GM19193 (cell line): Measurements from ENCODE around the gene STRA8.

Experiments
- POLR2A ChIP-seq: IDR thresholded peaks from 4 replicates; pipeline ENCODE4 v1.6.1; 2011; ENCODE audit not compliant: insufficient read depth, insufficient read length; ENCODE audit errors: extremely low read depth

Gene STRA8

DNA sequence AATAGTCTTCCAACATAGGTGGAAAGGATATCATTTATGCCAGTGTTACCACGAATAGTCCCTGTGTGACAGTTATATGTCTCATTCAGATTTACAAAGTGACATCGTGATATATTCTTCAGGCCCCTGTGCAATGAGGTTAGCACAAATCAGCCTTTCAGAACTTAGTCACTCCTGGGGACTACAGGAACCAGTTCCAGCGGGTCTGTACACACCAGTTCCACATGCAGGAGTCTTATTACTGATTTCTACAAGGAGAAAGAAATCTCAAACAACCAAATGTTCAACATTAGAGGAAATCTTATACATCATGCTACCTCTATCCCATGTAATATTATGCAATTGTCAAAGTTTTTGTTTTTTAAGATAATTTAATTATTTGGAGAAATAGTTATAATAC, 17.9 kb upstream of the STRA8 start:
- no peak for TF ChIP-seq POLR2A

DNA sequence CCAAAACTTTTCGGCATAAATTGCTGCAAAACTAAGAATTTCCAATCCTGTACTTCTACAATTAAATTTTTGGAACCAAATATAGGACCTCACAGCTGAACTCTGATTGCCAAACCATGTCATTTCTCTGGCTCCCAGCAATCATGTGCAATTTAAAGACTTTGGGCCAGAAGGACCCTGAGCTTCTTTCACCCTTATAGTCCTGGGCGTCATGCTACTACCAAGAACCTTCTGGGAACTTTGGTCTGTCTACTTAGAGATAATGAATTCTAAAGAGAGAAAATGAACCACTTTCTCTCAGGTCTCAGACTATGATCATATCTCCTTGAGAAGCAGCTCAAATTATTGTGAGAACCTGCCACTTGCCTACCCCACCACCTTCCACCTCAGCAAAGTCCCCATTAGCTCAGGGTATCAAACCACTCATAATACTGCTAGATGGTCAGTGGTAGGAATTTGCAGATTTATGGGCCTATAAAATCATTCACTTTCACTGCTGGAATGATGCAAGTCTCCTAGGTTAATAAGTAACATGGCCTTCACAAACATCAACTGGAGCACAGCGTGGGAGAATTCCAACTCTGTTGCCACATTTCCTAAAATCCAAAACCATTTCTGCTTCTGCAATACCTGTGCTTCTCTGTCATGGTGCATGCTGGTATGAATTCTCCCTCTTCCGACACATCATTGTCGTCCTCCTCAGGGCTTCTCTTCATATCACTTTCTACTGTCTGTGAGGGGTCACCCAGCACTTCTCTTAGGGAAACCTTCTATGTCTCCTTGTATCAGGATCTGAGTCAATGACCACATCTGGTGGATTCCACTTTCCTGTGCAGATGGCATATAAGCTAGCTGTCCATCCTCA, 15.8 kb upstream of the STRA8 start:
- no peak for TF ChIP-seq POLR2A

DNA sequence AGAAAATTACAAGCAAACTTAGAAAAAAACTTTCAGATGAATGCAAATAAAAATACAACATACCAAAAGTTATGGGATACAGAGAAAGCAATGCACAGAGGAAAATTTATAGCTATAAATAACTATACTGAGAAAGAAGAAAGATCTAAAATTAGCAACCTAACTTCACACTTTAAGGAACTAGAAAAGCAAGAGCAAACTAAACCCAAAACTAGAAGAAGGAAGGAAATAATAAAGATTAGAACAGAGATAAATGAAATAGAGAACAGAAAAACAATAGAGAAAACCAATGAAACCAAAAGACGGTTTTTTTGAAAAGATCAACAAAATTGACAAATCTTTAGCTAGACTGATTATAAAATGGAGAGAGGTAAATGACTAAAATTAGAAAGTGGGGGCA, 9.6 kb upstream of the STRA8 start:
- no peak for TF ChIP-seq POLR2A

DNA sequence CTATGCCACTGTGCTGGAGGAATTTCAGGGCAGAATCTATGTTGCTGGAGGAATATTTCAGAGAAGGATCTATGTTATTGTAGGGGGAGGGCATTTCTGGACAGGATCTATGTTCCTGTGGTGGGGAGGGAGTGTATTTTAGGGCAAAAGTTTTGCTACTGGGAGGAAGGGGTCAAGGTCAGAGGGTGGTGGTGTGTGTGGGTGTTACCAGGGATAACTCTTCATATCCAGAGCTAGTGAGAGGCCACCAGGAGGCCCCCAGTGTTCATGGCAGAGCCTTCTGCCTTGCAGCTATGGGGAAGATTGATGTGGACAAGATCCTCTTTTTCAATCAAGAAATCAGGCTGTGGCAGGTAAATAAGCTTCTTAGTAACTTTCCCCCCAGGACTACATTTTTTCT, 2.0 kb upstream of the STRA8 start:
- no peak for TF ChIP-seq POLR2A

DNA sequence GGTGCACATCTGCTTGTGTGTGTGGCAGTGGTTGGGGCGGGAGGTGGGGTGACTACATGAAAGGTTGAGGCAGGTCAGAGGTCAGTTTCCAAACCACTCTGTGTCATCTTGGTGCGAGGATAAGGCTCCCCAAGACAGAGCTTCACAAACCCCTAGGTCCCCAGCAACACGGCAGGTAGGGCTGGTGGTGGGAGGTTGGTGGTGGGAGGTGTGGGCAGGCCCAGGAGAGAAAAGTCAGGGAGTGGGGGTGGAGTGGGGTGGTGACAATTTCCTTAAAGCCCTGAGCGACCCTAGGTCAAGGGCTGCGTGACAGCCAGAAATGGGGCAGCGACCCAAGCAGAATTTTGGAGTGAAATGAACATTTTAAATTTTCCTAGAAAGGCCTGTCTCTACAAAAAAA, 1.6 kb upstream of the STRA8 start:
- TF ChIP-seq POLR2A = no peak

DNA sequence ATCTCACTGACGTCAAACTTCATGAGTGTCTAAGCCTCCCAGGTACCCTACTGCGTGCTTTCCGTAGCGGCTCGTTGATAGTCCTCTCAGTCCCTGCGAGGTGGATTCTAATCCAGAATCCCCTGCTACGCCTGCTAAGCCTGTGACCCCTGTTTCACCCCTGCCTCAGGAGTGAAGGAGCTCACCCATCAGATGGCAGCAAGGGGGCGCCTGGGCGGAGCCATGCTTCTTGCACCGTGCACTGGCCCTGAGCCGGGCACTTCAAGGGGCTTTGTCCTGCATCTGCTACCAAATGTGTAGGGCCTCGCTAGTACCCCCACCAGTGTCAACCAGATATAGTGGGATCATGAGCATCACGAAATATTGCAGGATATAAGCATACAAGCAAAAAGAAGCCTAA, 918 bp upstream of the STRA8 start:
- TF ChIP-seq POLR2A = no peak

DNA sequence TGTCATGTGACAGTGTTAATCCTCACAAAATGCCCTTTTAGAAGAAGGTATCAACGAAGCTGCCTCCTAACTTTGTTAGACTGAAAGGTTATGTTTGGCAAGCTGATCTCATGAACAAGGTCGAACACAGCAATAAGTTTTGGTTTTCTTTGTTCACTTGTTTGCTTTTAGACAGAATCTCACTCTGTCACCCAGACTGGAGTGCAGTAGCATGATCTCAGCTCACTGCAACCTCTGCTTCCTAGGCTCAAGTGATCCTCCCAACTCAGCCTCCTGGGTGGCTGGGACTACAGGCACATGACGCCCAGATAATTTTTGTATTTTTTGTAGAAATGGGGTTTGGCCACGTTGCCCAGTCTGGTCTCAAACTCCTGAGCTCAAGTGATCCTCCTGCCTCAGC, 1.1 kb downstream of the STRA8 start:
- TF ChIP-seq POLR2A = no peak

- TF ChIP-seq POLR2A = no peak
Measured at GRCh38 chr7:135235841-135236240, 2.2 kb downstream of the STRA8 start.

DNA sequence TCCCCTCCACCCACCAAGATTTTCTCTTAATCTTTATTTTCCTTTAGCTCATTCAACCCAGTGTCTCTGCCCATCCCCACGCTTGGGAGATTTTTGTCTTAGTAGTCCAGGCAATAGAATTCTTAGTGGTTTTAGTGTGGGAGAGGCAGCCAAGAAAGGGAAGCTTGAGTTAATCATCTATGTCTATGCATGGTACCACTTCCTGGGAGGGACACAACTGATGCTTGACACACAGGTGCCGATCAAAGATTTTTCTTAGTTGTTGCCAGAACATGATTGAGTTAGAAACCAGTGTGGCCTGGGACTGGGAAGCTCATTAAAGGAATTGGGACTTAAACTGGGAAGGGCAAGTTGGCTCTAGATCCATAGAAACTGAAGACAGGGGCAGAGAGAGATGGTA, 3.1 kb downstream of the STRA8 start:
- no peak for TF ChIP-seq POLR2A

GRCh38 chr7:135238112-135238744, 4.6 kb downstream of the STRA8 start:
- TF ChIP-seq POLR2A = no peak

- TF ChIP-seq POLR2A = no peak
Measured at GRCh38 chr7:135239263-135239662, 5.6 kb downstream of the STRA8 start.

DNA sequence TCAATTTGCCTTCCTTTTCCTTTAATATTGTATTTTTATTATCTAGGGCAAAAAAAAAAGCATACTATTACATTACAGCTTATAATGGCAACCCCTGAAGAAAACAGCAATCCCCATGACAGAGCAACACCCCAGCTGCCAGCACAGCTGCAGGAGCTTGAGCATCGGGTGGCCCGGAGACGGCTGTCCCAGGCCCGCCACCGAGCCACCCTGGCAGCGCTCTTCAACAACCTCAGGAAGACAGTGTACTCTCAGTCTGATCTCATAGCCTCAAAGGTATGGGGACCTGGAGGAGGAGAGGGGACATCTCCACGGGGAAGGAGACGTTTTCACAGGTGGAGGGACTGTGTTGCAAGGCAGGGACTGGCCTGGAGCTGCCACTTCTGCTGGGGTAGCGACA, 6.8 kb downstream of the STRA8 start:
- TF ChIP-seq POLR2A = no peak

DNA sequence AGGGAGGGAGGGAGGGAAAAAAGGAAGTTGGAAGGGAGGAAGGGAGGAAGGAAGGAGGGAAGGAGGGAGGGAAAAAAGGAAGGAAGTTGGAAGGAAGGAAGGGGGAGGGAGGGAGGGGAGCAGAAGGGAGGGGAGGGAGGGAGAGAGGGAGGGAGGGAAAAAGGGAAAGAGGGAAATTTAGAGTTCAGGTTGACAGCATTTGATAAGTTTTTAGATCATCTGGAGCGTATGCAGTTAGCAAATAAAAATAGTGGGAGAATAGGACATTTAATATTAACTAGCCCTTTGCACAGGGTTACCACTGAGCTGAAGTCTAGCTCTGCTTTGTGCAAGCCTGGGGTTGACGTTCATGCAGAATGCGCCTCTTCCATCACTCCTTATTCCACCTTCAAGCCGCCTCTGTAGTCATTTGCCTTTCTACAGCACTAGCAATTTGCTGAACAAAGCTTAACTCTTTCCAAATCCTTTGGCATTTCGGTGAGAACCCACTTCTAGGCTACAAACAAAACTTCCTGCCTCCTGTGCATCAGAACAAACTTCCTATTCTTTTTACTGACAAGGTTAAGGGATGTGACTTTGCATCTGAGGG, 8.6 kb downstream of the STRA8 start:
- no peak for TF ChIP-seq POLR2A

DNA sequence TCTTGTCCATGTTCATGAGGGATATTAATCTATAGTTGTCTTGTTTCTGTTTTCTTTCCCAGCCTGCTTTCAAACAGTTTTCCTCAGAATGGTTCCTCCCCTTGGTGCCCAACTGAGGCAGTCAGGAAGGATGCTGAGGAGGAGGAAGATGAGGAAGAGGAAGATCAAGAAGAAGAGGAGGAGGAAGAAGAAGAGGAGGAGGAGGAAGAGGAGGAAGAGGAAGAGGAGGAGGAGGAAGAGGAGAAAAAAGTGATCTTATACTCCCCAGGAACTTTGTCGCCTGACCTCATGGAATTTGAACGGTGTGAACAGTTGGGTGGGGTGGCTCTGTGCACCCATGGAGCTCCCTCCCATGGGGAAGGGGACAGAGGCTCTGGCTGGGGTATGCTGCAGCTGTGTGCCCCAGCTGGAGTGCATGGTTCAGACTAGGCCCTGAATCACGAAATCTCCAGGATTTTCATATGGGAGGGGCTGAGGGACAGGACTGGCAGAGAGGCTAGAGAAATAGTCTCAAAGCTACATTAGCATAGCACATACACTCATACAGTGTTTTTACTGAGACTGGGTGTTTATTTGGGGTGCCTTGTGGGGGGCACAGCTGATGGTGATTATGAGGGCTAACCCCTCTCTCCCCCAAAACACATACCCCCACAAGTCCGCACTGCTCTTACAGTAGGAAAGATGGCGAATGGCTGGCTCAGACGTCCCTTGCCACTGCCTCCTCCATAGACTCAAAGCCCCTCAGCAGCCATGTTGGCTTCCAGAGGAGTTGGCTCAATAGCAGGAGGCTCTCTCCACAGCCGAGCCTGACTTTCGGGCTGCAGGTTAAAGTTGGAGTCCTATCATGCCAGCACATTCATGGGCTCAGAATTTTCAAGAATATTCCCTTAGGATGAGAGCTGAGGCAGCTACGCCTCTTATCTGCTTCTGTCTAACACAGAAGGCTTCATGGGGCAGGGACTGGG, 11.9 kb downstream of the STRA8 start:
- no peak for TF ChIP-seq POLR2A

DNA sequence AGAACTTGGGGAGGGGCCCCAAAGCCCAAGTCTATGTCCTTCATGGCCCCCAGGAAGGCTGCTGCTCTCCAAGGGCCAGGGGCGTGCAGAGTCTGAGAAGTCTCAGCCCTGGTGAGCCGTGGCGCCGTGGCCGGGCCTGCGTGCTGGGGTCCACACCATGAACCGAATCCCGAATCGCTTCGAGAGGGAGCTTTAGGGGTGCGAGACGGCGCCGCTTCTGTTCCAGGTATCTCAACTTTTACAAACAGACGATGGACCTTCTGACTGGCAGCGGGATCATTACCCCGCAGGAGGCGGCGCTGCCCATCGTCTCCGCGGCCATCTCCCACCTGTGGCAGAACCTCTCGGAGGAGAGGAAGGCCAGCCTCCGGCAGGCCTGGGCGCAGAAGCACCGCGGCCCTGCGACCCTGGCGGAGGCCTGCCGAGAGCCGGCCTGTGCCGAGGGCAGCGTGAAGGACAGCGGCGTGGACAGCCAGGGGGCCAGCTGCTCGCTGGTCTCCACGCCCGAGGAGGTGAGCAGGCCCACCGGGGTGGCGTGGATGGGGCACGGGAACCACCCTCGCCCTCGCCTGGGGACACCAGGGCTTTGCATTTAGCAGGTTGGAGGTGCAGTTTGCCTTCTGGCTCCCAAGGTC, 12.7 kb downstream of the STRA8 start:
- no peak for TF ChIP-seq POLR2A

- no peak for TF ChIP-seq POLR2A
Measured at GRCh38 chr7:135247746-135248471, 14.3 kb downstream of the STRA8 start.
